Effector CD4-positive, alpha-beta T cell (primary cell): ENCODE measurements around the gene ZC3H7B.
"Not testable (repeated sequence)": the region's sequence is repeated elsewhere in the genome, so short reads cannot be mapped to it uniquely, and the experiment has no call there.

Experiments
- DNase-seq: peaks from one replicate; pipeline ENCODE4 v3.0.0-alpha.2; 2020
- total RNA-seq: gene quantifications from one replicate; lab custom pipeline; 2026; lab: John Stamatoyannopoulos, UW

Gene ZC3H7B, protein sequence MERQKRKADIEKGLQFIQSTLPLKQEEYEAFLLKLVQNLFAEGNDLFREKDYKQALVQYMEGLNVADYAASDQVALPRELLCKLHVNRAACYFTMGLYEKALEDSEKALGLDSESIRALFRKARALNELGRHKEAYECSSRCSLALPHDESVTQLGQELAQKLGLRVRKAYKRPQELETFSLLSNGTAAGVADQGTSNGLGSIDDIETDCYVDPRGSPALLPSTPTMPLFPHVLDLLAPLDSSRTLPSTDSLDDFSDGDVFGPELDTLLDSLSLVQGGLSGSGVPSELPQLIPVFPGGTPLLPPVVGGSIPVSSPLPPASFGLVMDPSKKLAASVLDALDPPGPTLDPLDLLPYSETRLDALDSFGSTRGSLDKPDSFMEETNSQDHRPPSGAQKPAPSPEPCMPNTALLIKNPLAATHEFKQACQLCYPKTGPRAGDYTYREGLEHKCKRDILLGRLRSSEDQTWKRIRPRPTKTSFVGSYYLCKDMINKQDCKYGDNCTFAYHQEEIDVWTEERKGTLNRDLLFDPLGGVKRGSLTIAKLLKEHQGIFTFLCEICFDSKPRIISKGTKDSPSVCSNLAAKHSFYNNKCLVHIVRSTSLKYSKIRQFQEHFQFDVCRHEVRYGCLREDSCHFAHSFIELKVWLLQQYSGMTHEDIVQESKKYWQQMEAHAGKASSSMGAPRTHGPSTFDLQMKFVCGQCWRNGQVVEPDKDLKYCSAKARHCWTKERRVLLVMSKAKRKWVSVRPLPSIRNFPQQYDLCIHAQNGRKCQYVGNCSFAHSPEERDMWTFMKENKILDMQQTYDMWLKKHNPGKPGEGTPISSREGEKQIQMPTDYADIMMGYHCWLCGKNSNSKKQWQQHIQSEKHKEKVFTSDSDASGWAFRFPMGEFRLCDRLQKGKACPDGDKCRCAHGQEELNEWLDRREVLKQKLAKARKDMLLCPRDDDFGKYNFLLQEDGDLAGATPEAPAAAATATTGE
- total RNA-seq, result 145 reads per million, percentile 89 among the genes with 10 or more reads in this experiment

DNA sequence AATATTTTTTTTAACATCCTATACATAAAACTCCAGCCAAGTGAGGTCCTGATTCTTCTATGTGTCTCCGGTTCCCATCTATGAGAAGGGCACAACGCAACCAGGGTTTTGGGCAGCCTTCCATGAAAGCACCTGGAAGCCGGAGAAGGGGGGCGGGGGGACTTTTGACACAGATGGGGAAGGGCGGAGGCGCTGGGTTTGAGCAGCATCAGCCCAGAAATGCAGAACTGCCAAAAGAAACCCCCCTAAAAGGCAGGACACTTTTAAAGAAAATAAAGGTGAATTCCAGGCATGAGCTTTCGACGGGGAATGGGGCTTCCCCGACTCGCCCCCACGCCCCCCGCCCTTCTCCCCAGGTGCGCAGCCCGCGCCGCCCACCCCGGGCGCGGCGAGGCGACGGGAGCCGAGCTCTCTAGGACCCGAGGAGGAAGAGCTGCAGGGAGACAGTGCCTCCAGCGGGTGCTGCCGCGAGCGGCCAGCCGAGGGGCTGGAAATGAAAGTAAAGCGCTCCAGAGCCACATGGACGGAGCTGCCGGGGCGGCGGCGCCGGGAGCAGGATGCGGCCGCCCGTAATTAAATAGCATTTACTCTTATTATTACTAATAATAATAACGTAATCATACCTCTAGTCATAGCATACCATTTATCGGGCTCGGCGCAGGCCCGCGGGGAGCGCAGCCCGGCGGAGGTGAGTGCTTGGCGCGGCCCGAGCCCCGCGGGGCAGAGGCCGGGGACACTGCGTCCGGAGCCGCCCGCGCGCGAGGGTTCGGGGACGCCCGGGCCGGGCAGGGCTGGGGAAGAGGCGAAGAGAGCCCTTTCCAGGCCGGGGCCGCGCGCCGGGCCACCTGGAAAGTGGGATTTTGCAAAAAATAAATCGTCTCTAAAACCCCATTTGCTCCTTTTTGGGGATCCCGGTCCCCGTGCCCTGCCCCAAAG, at the start of gene ZC3H7B:
ZC3H7B (plus strand) TSS at position 441 of the 936 bp plus-strand sequence. CDS start 19,136 bp downstream, outside the sequence.
- DNase-seq, result peak; percentile 80

DNA sequence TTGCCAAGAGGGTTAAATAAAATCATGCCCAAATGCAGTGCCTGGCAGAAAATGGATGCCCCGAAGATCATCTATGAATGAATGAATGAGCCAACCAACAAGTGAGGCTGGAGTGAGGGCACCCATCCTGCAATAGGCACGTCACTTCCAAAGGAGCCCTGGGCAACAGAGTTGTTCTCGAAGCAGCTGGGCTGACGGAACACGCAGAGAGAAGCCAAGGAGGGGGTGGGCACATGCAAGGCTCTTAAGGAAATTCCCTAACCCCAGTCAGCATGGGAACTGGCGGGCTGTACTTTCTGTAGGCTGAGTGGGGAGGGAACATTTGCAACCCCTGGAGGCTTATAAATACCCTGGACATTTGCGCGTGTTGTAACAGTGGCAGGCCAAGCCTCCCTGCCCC, 49.0 kb upstream of the ZC3H7B start:
- no peak for DNase-seq

DNA sequence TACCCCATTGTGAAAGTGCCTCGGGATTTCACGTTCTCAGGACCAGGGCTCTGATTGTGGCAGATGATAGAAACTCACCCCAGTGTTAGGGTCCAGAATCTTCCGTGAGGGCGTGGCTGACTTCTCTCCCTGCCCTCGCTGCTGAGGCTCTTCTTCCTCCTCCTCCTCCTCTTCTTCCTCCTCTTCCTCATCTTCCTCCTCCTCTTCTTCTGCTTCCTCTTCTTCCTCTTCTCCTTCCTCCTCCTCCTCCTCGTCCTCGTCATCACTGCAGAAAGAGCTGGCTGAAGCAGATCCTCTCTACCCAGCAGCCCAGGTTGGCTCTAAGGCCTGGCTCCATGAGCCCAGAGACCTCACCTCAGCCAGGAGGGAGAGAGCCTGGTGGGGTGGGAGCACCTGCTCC, 47.1 kb upstream of the ZC3H7B start:
- DNase-seq, result no peak

DNA sequence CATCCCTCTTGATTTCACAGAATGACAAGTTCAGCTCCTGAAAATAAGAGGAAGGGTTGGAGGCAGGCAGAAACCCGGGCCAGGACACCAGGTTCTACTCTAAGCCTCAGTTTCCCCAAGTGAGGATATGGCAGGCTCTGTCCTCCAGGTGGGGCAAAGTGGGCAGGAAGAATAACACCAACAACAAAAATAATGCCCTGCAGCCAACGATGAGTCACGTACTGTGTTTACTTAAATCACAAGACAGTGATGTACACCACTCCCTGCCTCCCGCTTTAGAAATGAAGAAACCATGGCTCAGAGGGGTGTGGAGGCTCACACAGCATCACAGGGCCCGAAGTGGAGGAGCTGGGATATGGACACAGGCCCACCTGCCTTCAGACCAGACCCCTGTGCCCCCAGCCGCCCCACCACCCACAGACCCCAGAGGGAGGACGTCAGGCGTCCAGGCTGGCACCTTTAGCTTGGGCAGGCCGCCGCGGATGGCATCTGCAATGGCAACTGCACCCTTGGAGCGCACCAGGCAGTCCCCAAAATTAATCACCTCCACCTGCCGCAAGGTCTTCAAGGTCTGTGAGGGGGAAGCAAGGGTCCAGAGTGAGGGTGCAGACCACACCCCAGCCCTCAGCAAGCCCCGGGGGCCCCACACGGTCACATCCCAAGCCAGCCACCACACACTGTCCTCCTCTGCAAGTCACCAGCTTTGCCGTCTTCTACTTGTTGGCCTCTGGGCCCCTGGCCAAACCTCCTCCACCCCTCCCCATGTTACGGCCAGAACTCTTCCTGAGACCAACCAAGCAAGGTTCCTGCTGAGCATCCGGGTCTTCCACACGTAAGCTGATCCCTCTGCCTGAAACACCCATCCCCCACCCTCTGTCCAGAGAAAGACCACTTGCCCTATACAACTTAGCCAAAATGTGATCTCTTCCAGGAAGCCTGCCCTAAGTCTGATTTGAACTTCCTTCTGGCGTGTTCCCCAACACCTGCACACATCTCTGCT, 44.8 kb upstream of the ZC3H7B start:
- no peak for DNase-seq

DNA sequence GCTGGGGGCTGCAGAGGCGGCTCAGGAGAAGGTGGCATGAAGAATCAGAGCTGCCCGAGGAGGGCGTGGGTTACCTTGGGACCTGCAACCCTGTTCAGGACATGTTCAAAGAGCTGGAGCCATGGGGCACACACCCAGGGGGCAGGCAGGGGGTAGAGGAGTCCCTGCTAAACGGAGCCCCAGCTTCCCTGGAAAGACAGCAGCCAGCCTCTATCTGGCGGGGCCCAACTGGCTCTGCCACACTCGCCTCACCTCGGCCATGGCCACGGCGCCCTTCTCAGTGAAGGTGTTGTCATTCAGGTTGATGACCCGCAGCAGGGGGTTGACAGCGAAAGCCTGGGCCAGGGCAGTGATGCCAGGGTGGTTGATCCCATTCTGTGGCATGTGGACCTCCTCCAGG, 43.6 kb upstream of the ZC3H7B start:
- DNase-seq, result no peak

DNA sequence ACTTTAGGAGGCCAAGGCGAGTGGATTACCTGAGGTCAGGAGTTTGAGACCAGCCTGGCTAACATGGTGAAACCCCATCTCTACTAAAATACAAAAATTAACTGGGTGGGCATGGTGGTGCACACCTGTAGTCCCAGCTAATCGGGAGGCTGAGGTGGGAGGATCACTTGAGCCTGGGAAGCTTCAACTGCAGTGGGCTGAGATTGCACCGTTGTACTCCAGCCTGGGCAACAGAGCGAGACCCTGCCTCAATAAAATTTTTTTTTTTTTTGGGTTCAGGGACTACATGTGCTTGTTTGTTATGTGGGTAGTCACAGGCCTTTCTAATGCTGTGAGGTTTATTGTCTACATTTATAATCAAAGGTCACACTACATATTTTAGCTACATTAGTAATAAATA, 41.6 kb upstream of the ZC3H7B start:
- DNase-seq, result not testable (repeated sequence)

DNA sequence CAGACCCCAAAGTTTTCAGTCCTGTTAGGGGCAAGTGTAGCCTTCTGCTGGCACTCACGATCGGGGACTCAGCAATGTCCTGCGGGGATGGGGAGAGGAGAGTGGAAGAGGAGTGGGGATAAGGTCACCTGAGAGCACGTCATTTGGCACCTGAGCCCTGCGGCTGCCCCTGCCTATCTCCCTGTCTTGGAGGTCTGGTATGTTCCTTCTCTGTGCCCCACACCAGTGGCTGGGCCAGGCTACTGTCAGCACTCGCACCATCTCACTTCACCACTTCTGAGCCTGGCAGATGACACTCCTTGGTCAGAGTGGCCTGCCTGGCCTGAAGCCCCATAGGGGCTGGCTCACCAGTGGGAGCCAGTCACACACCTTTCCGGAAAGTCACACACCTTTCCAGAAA, 40.5 kb upstream of the ZC3H7B start:
- no peak for DNase-seq

DNA sequence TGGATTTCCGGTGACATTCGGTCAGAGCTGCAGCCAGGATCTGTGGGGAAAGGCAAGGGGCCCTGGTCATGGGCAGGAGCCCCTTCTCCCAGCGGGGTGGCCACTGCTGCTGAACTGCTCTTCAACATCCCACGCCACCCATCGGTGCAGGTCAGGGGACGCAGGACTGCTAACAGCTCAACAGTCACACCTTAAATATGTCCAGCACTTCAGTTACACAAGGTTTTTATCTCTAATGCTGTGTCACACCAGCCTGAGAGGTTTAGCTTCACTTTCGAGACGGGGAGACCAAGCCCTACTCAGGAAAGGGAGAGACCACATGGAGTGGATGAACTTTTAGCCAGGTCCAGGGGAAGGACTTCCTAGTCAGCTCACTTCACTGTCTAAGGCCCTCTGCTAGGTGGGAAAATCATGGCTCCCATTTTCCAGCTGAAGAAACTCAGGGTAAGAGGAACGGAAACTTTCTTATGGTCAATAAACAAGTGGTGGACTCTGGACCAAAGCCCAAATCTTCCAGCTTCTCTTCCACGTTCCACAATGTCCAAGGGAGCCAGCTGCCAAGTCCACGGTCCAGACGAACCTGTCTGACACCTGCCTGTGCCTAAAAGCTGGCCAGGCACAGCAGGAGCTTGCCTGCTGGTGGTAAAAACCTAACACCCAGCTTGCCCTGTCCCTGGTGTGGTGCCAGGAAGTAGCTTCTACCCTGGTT, 39.6 kb upstream of the ZC3H7B start:
- no peak for DNase-seq

DNA sequence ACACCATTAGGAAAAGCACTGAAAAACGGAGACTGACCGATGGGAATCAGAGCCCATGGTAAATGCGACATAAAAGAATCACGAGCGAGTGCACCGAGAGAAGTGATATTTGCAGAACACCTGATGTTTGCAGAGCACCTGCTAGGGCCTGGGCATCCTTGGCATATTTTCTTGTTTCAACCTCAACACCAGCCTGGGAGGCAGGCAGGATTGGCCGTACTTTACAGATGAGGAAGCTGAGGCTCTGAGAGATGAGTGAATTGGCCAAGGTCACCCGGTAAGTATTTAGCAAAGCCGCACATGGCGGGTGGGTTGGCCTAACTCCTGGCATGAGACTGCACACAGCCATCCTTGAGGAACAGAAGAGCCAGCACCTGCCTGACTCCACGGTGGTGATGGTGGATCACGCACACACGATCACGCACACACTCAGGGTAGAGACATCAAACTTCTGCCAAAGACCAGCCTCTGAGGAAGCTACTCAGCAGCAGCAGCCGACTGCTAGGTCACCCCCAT, 39.0 kb upstream of the ZC3H7B start:
- DNase-seq, result no peak

DNA sequence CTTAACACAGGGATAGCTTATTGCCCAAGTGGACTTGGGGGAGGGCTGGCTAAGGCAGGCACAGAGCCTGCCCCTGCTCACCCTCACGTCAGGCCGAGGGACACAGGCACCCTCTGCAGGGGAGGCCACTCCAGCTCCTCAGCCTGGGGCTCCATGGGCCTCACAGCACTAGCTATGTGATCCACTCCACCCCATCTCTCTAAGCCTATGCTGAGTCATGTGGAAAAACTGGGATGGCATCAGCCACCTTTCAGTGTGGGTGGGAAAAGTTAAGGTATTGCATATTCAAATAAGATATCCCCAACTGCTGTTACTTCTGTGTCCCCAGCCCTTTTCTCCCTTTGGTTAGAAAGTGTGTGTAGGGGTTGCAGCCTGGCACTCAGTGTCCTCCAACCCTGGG, 37.6 kb upstream of the ZC3H7B start:
- no peak for DNase-seq

DNA sequence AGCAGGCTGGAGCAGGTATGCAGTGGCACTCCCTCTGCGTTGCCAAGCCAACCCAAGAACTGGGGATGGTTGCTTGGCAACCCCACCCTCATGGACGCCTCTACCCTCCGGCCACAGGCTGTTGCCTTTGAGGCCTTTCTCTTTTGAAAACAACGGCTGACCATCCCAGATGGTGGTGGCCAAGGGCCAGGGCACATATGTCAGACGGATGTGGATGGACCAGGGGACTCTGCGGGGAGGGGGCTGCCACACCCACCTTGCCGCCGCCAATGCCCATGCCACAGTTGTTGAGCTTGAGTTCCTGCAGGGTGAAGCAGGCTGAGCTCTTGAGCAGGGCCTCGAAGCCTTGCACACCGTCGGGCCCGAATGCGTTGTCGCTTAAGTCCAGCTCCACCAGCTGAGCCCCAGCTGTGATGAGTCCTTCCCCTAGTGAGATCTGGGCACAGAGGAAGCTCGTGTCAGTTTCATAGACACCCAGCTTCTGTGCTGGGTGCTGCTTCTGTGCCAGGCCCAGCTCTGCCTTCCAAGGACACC, 36.9 kb upstream of the ZC3H7B start:
- no peak for DNase-seq

DNA sequence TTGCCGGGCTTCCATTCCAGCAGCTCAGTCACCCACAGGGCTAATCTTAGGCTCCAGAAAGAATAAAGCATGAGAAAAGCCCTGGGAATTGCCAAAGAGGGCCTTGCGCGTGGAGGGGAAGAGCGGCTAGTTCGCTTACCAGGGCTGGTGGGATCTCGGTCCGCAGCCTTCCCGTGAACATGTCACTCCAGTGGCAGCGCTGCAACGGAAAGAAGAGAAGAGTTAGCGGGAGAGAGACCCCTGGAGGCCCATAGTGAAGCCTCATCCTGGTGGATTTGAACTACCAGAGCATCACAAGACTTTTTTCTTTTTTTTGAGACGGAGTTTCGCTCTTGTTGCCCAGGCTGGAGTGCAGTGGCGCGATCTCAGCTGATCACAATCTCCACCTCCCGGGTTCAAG, 33.4 kb upstream of the ZC3H7B start:
- no peak for DNase-seq

DNA sequence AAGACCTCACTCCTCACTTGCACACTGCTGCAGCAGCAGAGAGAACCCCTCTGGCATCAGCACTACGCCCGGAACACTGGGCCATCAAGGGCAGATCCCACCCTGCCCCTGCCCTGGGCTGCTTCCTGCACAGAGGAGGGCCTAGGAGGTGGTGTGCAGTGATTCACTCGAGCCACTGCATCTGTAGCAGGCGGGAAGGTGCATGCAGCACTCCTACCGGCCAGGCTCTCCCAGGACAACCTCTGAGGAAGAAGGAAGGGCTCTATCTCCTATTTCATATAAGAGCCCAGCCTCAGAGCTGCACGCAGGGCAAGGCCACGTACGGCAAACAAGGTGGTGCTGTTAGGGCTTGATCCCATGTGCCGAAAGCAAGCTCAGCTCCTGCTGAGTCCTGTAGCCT, 29.5 kb upstream of the ZC3H7B start:
- DNase-seq, result no peak

DNA sequence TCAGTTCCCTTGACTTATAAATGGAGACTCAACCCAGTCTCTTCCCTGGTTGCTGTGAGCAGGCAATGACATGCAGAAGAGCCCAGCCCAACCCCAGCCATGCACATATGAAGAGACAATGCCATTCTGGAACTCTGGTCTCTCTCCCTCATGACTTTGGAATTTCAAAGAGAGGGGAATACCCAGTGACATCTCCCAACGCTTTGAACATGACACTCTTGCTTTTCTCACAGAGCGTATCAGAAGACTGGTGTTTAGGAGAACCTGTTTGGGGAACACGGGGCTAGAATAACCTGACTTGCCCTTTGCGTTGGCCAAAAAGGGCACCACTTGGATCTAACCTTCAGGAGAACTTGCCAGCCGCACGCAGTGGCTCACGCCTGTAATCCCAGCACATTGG, 28.2 kb upstream of the ZC3H7B start:
- DNase-seq, result no peak

DNA sequence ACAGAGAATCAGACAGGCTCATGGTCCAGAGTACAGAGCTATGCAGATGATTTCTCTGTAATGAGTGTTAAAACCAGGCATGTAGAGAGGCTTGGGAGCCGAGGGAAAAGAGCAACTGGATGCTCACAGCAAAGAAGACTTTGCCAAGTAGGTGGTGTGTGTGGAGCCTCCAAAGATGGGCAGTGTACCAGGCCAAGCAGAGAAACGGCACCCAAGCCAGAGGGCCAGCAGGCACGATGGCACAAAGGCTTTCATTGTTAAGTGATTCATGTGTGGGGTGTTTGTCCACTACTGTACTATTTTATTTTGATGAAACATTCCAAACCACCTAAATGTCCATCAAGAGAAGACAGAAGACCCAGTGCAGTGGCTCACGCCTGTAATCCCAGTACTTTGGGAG, 26.5 kb upstream of the ZC3H7B start:
- no peak for DNase-seq

DNA sequence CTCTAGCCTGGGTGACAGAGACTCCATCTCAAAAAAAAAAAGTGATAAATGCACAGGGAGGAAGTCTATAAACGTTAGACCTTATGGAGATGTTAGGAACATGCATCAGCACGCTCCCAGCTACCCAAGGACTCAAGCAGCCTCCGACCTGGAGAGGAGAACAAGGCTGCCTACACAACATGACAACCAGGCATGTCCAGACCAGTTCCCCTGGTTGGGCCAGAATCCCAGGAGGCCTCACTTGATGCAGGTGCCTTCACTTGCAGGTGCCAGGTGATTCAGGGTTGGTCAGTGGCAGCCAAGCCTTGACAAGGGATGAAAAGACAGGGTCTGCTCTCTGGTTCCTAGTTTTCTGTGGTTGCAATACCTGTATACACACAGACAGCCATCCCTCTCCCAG, 21.3 kb upstream of the ZC3H7B start:
- DNase-seq, result no peak

DNA sequence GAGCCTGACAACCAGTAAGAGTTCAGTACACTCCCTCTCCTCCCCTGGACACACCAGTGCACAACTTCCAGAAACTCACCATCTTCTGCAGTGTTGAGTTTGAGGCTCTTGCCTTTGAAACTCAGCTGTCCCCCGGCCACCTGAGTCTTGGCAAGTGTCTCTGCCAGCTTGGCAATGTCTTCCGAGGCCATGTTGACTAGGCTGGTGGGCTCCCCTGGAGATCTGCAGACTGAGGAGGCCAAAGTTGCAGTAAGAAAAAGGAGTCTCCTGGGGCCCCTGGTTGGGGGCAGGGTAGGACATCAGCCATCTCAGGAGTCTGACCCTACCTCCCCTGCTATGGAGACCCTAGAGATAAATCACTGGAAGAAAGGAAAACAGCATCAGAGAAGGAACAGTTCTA, 20.5 kb upstream of the ZC3H7B start:
- no peak for DNase-seq

DNA sequence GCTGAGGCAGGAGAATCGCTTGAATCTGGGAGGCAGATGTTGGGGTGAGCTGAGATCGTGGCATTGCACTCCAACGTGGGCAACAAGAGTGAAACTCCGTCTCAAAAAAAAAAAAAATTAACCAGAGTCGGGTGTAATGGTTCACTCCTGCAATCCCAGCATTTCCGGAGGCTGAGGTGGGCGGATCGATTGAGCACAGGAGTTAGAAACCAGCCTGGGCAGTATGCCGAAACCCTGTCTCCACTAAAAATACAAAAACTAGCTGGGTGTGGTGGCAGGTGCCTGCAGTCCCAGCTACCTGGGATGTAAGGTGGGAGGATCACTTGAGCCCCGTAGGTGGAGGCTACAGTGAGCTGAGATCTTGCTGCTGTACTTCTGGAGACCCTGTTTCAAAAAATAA, 16.9 kb upstream of the ZC3H7B start:
- no peak for DNase-seq

DNA sequence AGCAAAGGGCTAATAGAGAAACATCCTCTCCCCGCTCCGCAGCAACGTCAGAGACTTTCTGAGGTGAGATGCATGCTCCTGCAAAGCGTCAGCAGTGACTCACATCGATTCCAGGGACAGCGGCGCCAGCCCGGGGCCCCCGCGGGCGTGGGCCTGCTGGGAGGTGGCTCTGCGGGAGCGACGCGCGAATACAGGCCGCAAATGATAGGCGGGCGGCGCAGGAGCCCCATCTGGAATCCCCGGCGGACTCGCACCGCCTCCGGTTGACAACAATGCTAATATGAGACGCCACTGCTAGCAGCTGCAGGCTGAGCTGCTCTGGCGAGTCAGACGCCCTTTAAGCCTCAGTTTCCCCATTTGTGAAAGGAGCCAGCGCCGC, 15.9 kb upstream of the ZC3H7B start:
- peak; percentile 83 for DNase-seq
